A673 (cell line): ENCODE results near the gene THEM5.

Experiments
- CTCF ChIP-seq: fragments of 300-800, 200-600 bp; sonication (generic); conservative IDR thresholded peaks from 2 replicates; pipeline ENCODE4 v1.5.1; 2017; ENCODE audit warnings: low read depth, mild to moderate bottlenecking, antibody characterized with exemption, low read length, moderate library complexity, mixed read lengths
- EZH2 ChIP-seq: fragments of 200-600 bp; sonication (generic); IDR thresholded peaks from 2 replicates; pipeline ENCODE4 v1.6.1; 2017; ENCODE audit warnings: borderline replicate concordance, low read depth, mild to moderate bottlenecking, mixed read lengths, antibody characterized with exemption, low read length; ENCODE audit not compliant: poor library complexity, severe bottlenecking

- no peak for TF ChIP-seq CTCF
- no peak for TF ChIP-seq EZH2
Measured at GRCh38 chr1:151828921-151829320, 24.6 kb downstream of the THEM5 start.
